ENCODE data around the gene CACNA1H.

Gene CACNA1H

DNA sequence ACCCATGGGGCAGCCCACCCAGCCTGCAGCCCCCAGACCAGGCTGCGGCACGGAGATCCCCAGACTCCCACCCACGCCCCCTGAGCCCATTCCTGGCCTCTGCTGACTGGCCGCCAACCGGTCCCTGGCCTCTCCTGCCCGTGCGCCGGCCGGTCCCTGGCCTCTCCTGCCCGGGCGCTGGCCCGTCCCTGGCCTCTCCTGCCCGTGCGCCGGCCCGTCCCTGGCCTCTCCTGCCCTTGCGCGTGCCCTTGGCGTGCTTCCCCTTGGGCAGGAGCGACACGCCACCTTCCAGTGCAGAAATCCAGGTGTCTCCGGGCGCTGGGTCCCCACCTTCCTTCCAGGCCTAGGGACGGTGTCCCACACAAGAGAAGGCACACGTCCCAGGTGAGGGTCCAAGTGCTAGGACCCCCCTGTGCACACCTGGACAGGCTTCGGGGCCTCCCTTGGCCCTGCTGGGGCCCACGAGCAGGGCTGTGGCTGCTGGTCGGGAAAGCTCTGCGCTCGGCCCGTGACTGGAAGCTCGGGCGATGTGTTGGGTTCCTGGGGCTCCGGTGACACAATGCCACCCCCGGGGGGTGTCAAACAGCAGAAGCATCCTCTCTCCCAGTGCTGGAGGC is 21.4 kb upstream of the CACNA1H start:
- Histone ChIP-seq H3K4me1 (ENCODE audit: control insufficient read depth in 1 of 2, insufficient read depth in 1 of 2, low read depth in 1 of 2, low read length in 1 of 2) (no peaks in the 10 kb centered on the region), H3K4me3 (ENCODE audit: low read depth in 1 of 2, low read length in 1 of 2) (no peak overlapping the region), H3K27ac (no peak overlapping the region), H3K27me3 (peaks cover 5% of the 10 kb centered on the region), H3K36me3 (no peaks in the 10 kb centered on the region), H3K9me3 (no peaks in the 10 kb centered on the region)
- TF ChIP-seq CTCF (IDR thresholded peaks at IDR 0.05), result no peak

DNA sequence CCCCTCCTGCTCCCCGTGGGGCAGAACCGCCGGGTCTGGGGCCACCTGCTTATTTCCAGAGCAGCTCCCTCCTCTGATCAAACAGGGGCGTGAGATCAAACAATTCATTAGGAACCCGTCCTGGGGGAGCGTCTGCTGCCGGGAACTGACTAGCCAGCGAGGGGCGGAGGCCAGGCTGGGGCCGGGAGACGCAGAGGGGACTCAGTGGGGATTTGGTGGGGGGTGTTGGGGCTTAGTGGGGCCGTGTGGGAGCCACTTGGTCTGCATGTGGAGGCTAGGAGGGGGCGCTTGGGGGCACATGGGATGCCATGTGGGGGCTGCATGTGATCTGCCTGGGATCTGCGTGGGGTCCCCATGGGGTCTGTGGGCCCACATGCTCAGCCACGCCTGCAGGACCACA is 20.5 kb upstream of the CACNA1H start:
- Histone ChIP-seq H3K9me3 (no peaks in the 10 kb centered on the region), H3K27me3 (peaks cover 5% of the 10 kb centered on the region), H3K4me1 (ENCODE audit: control insufficient read depth in 1 of 2, insufficient read depth in 1 of 2, low read depth in 1 of 2, low read length in 1 of 2) (no peaks in the 10 kb centered on the region), H3K27ac (no peak overlapping the region), H3K4me3 (ENCODE audit: low read depth in 1 of 2, low read length in 1 of 2) (no peak overlapping the region), H3K36me3 (no peaks in the 10 kb centered on the region)
- TF ChIP-seq CTCF (IDR thresholded peaks at IDR 0.05), result no peak

GRCh38 chr16:1133271-1133670 is 19.6 kb upstream of the CACNA1H start:
- peaks cover 5% of the 10 kb centered on the region for H3K27me3 ChIP-seq
- no peaks in the 10 kb centered on the region for H3K9me3 ChIP-seq
- no peaks in the 10 kb centered on the region for H3K4me1 ChIP-seq (ENCODE audit: control insufficient read depth in 1 of 2, insufficient read depth in 1 of 2, low read depth in 1 of 2, low read length in 1 of 2)
- H3K36me3 ChIP-seq, result no peaks in the 10 kb centered on the region
- no peak overlapping the region for H3K27ac ChIP-seq
- H3K4me3 ChIP-seq (ENCODE audit: low read depth in 1 of 2, low read length in 1 of 2), result no peak overlapping the region
- TF ChIP-seq CTCF (IDR thresholded peaks at IDR 0.05), result no peak

- H3K4me3 ChIP-seq (ENCODE audit: low read depth in 1 of 2, low read length in 1 of 2), result no peak overlapping the region
- H3K27me3 ChIP-seq, result peaks cover 5% of the 10 kb centered on the region
- H3K27ac ChIP-seq, result no peak overlapping the region
- H3K9me3 ChIP-seq, result no peaks in the 10 kb centered on the region
- no peak for TF ChIP-seq CTCF (IDR thresholded peaks at IDR 0.05)
- no peaks in the 10 kb centered on the region for H3K4me1 ChIP-seq (ENCODE audit: control insufficient read depth in 1 of 2, insufficient read depth in 1 of 2, low read depth in 1 of 2, low read length in 1 of 2)
- H3K36me3 ChIP-seq, result no peaks in the 10 kb centered on the region
Measured at GRCh38 chr16:1133810-1134520, 18.9 kb upstream of the CACNA1H start.

GRCh38 chr16:1134776-1135458 is 18.0 kb upstream of the CACNA1H start:
- H3K9me3 ChIP-seq, result no peaks in the 10 kb centered on the region
- TF ChIP-seq CTCF (IDR thresholded peaks at IDR 0.05), result no peak
- no peaks in the 10 kb centered on the region for H3K4me1 ChIP-seq (ENCODE audit: control insufficient read depth in 1 of 2, insufficient read depth in 1 of 2, low read depth in 1 of 2, low read length in 1 of 2)
- no peak overlapping the region for H3K27ac ChIP-seq
- no peaks in the 10 kb centered on the region for H3K36me3 ChIP-seq
- H3K4me3 ChIP-seq (ENCODE audit: low read depth in 1 of 2, low read length in 1 of 2), result no peak overlapping the region
- H3K27me3 ChIP-seq, result peaks cover 9% of the 10 kb centered on the region

All from neutrophil (primary cell).